GM12878 (cell line): Measurements from ENCODE around the gene ZNF22. TPM values are rescaled to one million over a fixed set of nuclear protein-coding genes. Genes with fewer than 3 reads are reported as not detected.

Experiments
- ATAC-seq: fragments of 200-7000 bp; cut with Tn5 transposase; 3 replicates; pipeline ENCODE4 v1.9.1; 2020; ENCODE audit warnings: mild to moderate bottlenecking, moderate library complexity
- BruUV-seq: library from RNA; stranded (reverse); fragments of 400-500 nt; replicated peaks from 2 replicates; lab custom pipeline; 2021; lab: Mats Ljungman, UMichigan
- CTCF ChIA-PET: fragments of 300-600 bp; sonication (Branson Sonifier 250); formaldehyde crosslinking; extraction: SDS; loops from one replicate; lab custom pipeline; 2021; ENCODE audit warnings: inconsistent platforms; lab: Yijun Ruan, JAX
- POLR2A ChIA-PET: fragments of 350-600 bp; formaldehyde crosslinking; extraction: SDS; loops from one replicate; lab custom pipeline; 2021; ENCODE audit warnings: inconsistent platforms; lab: Charles Lee
- RAD21 ChIA-PET: fragments of 300-600 bp; sonication (Branson Sonifier 250); formaldehyde crosslinking; loops from one replicate; lab custom pipeline; 2023; ENCODE audit warnings: antibody characterized with exemption; ENCODE audit not compliant: unreplicated experiment; lab: Charles Lee
- SMC1A ChIA-PET: fragments of 300-600 bp; sonication (Branson Sonifier 250); formaldehyde crosslinking; loops from one replicate; lab custom pipeline; 2023; ENCODE audit not compliant: unreplicated experiment, uncharacterized antibody; lab: Charles Lee
- DNase-seq: peaks from one replicate; pipeline ENCODE4 v3.0.0-alpha.2; 2011; ENCODE audit warnings: low read depth, low spot score
- FAIRE-seq: peaks from 3 replicates; lab custom pipeline; 2011; peaks lifted over from hg19 to GRCh38; lab: Jason Lieb, UNC
- H2AFZ ChIP-seq: 2 replicates; pipeline ENCODE4 v1.6.0; 2011; ENCODE audit warnings: low read depth, low read length, control low read depth; ENCODE audit not compliant: control insufficient read depth
- H3K27ac ChIP-seq: 2 replicates; pipeline ENCODE4 v1.5.1; 2011; ENCODE audit warnings: control low read depth; ENCODE audit not compliant: control insufficient read depth, insufficient read depth
- H3K27me3 ChIP-seq, 2 experiments: replicated peaks in 1 of 2; 2 replicates each; pipeline versions ENCODE4 v1.6.0 to v1.6.1; 2011; ENCODE audit warnings: low read length in 1 of 2; ENCODE audit not compliant: control insufficient read depth in 2 of 2, insufficient read depth in 2 of 2
- H3K36me3 ChIP-seq, 2 experiments: 2 replicates each; pipeline ENCODE4 v1.5.1; 2011; ENCODE audit warnings: low read length in 1 of 2; ENCODE audit not compliant: control insufficient read depth in 2 of 2, insufficient read depth in 2 of 2
- H3K4me1 ChIP-seq: 2 replicates; pipeline ENCODE4 v1.6.1; 2011; ENCODE audit warnings: mild to moderate bottlenecking, low read length, moderate library complexity, mixed read lengths; ENCODE audit not compliant: control insufficient read depth, insufficient read depth
- H3K4me2 ChIP-seq: 2 replicates; pipeline ENCODE4 v1.6.0; 2011; ENCODE audit warnings: control low read depth; ENCODE audit not compliant: control insufficient read depth, insufficient read depth
- H3K4me3 ChIP-seq: fragments of 200-600 bp; sonication (generic); 2 replicates; pipeline ENCODE4 v1.5.1; 2016
- H3K79me2 ChIP-seq: 2 replicates; pipeline ENCODE4 v1.6.0; 2011; ENCODE audit warnings: low read length; ENCODE audit not compliant: control insufficient read depth, insufficient read depth
- H3K9ac ChIP-seq: 2 replicates; pipeline ENCODE4 v1.8.0; 2011; ENCODE audit warnings: low read length, control low read depth, mixed read lengths; ENCODE audit not compliant: control insufficient read depth, insufficient read depth
- H3K9me3 ChIP-seq: replicated peaks from 3 replicates; pipeline ENCODE4 v1.5.1; 2011; ENCODE audit warnings: mild to moderate bottlenecking, low read length; ENCODE audit not compliant: control insufficient read depth, insufficient read depth
- H4K20me1 ChIP-seq: 2 replicates; pipeline ENCODE4 v1.6.0; 2011; ENCODE audit not compliant: control insufficient read depth, insufficient read depth
- BMI1 ChIP-seq: fragments of 450-650 bp; IDR thresholded peaks from 2 replicates; pipeline ENCODE4 v1.6.1; 2016; ENCODE audit warnings: mild to moderate bottlenecking, moderate library complexity, borderline replicate concordance
- CBFB ChIP-seq: IDR thresholded peaks from 2 replicates; pipeline ENCODE4 v1.6.1; 2016; ENCODE audit warnings: antibody characterized with exemption, low read depth
- CHD4 ChIP-seq: fragments of 200-600 bp; sonication (generic); IDR thresholded peaks from 2 replicates; pipeline ENCODE4 v1.6.1; 2016; ENCODE audit warnings: mild to moderate bottlenecking
- DPF2 ChIP-seq: fragments of 450-650 bp; IDR thresholded peaks from 2 replicates; pipeline ENCODE4 v1.6.1; 2017; ENCODE audit warnings: mild to moderate bottlenecking
- EP300 ChIP-seq, 2 experiments: fragments of 150-350 bp in 1 of 2; IDR thresholded peaks; 2 replicates each; pipeline ENCODE4 v1.6.1; 2011 to 2012; ENCODE audit warnings: low read depth in 2 of 2, low read length in 2 of 2, borderline replicate concordance in 1 of 2, improper control_type of control experiment in 1 of 2, inconsistent platforms in 1 of 2; ENCODE audit not compliant: control insufficient read depth in 1 of 2
- GABPA ChIP-seq: IDR thresholded peaks from 2 replicates; pipeline ENCODE4 v1.6.1; 2014; ENCODE audit warnings: antibody characterized with exemption, low read depth, mild to moderate bottlenecking, inconsistent platforms
- IKZF1 ChIP-seq: fragments of 450-650 bp; conservative IDR thresholded peaks from 2 replicates; pipeline ENCODE4 v1.6.1; 2017; ENCODE audit warnings: antibody characterized with exemption, mild to moderate bottlenecking
- MTA2 ChIP-seq: fragments of 450-650 bp; IDR thresholded peaks from 2 replicates; pipeline ENCODE4 v1.6.1; 2016; ENCODE audit warnings: low read depth, mild to moderate bottlenecking, moderate library complexity
- NR2C2 ChIP-seq: IDR thresholded peaks from 2 replicates; pipeline ENCODE4 v1.6.1; 2011; ENCODE audit warnings: borderline replicate concordance, low read depth; ENCODE audit not compliant: control insufficient read depth, insufficient read length
- NR2F1 ChIP-seq: fragments of 450-650 bp; conservative IDR thresholded peaks from 2 replicates; pipeline ENCODE4 v1.6.1; 2017; ENCODE audit warnings: mild to moderate bottlenecking
- RUNX3 ChIP-seq: IDR thresholded peaks from 2 replicates; pipeline ENCODE4 v1.6.1; 2012; ENCODE audit warnings: low read length, inconsistent platforms
- ZNF274 ChIP-seq: IDR thresholded peaks from one replicate; pipeline ENCODE4 v1.8.0; 2011; ENCODE audit not compliant: insufficient read length, insufficient read depth
- ZNF384 ChIP-seq: IDR thresholded peaks from 2 replicates; pipeline ENCODE4 v1.6.1; 2012; ENCODE audit warnings: low read depth, mild to moderate bottlenecking, low read length, improper control_type of control experiment, borderline replicate concordance
- ZZZ3 ChIP-seq: IDR thresholded peaks from 2 replicates; pipeline ENCODE4 v1.6.1; 2011; ENCODE audit warnings: low read depth; ENCODE audit not compliant: control insufficient read depth, insufficient read length
- WGBS: methylation state at CpG from one replicate; pipeline ENCODE4 v1.1.6; 2016; ENCODE audit warnings: low lambda C conversion rate; ENCODE audit not compliant: insufficient replicate concordance, insufficient coverage; ENCODE audit errors: missing lambda C conversion rate; 5-methylcytosine and 5-hydroxymethylcytosine counted together
- in situ Hi-C: fragments of 300-500 bp; cut with MboI; formaldehyde crosslinking; loops from 9 replicates; pipeline ENCODE4 v1.14.3; 2018; ENCODE audit warnings: mixed read lengths
- intact Hi-C: fragments of 100-400 bp; cut with micrococcal nuclease; formaldehyde crosslinking; loops from one replicate; pipeline ENCODE4 v1.14.2; 2022; ENCODE audit not compliant: unreplicated experiment
- polyA plus RNA-seq, 11 experiments: library from polyadenylated mRNA; depleted of rRNA in 4 of 11; unstranded in 6 of 11; stranded (reverse) in 5 of 11; fragments of >200 nt; fragmentation: Nextera tagmentation in 4 of 11; fragmentation: Illumina TruSeq in 1 of 11; extraction: Ambion mirVana in 4 of 11; extraction: Trizol in 1 of 11; gene quantifications; 1 replicate in 1 of 11; 2 replicates in 10 of 11; pipeline versions ENCODE4 v1.2.1 to v1.2.3, GENCODE V29; 2011 to 2016; ENCODE audit warnings: inconsistent platforms in 2 of 11, missing spikeins in 2 of 11, low read depth in 1 of 11
- total RNA-seq, 4 experiments: library from RNA; depleted of rRNA in 3 of 4; stranded (reverse); fragments of >200 nt in 3 of 4; fragmentation: Illumina TruSeq in 1 of 4; extraction: Trizol in 1 of 4; gene quantifications; 2 replicates each; pipeline versions ENCODE4 v1.2.1 to v1.2.3, GENCODE V29; 2013 to 2021
- TF ChIP-seq, protein P1 (sequence below): fragments of 450-650 bp; IDR thresholded peaks from 2 replicates; pipeline ENCODE4 v1.6.1; 2016; ENCODE audit warnings: mild to moderate bottlenecking
- TF ChIP-seq, protein P2 (sequence below): fragments of 450-650 bp; IDR thresholded peaks from 2 replicates; pipeline ENCODE4 v1.6.1; 2016; ENCODE audit warnings: mild to moderate bottlenecking
- TF ChIP-seq, protein P3 (sequence below): fragments of 450-650 bp; IDR thresholded peaks from 2 replicates; pipeline ENCODE4 v1.6.1; 2014; ENCODE audit warnings: mild to moderate bottlenecking
- TF ChIP-seq, protein P4 (sequence below): IDR thresholded peaks from 2 replicates; pipeline ENCODE4 v1.6.1; 2012; ENCODE audit warnings: low read depth, low read length, improper control_type of control experiment

Gene ZNF22
- total and polyA plus RNA-seq, 10 of the 15 experiments (the other 5 are each of a cell fraction or from before 2014, with no cell fraction given), result 31.1 to 74.4 (median 43.8) TPM

DNA sequence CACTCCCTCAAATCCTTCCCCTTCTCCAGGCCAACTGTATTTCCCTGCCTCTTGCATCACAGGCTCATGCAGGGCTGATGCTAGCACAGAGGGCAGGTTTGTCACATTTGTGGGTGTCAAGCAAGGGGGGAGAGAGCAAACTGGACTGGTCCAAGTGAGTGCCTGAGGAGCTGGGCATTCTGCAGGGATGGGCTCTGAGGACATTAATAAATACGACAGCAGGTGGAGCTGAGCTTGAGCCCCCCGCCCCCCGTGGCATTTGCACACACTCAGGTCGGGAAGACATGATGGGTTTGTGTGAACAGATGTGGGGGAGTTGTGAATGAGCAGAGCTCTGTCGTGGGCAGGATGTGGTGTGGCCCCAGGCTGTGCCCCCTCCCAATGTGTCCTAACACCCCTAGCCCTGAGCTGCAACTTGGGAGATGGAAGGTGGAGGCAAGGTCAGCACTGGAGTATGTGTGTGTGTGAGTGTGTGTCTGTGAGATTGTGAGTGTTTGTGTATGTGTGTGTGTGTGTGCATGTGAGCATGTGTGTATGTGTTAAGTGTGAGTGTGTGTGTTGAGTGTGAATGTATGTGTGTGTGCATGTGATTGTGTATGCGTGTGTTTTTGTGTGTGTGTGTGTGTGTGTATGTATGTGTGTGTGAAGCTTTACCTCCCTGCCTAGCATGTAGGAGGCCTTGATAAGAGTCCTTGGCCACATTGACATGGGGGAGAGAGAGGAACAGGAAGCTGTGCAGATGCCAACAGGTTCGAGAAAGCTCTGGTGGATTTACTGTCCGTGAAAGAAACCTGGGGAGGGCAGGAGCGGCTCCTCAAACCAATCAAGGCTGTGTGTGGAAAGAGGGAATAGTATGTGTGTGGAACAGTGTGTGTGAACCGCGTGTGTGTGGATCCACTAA, 32.0 kb upstream of the ZNF22 start:
- in situ Hi-C loops, result loop anchor here (10.0 to 25.0 kb wide), 2 partner anchors 1564 to 1806 kb away; partner anchors contain the start of gene HNRNPF
- H3K4me2 ChIP-seq, result peak overlapping the region; percentile 9
- H3K9me3 ChIP-seq, result no peaks in the 10 kb centered on the region
- no peaks in the 10 kb centered on the region for H4K20me1 ChIP-seq
- H3K4me3 ChIP-seq, result no peak overlapping the region
- ChIA-PET RAD21 (interaction anchor here (1.9 to 9.2 kb wide), 4 partner anchors 9 to 35 kb away, joined by 4 to 124 read pairs (median 47); partner anchors contain the start of genes DEPP1 and RASSF4), POLR2A (interaction anchor here (1.0 to 14.0 kb wide), 5 partner anchors 10 to 36 kb away, joined by 3 to 174 read pairs (median 3); partner anchors contain the start of genes DEPP1 and ZNF22), CTCF (interaction anchor here (1.2 to 9.1 kb wide), 4 partner anchors 12 to 35 kb away, joined by 5 to 116 read pairs (median 43); partner anchors contain the start of gene ZNF22), SMC1A (interaction anchor here (0.9 to 9.3 kb wide), 7 partner anchors 7 to 34 kb away, joined by 3 to 147 read pairs (median 25); partner anchors contain the start of gene DEPP1)
- H2AFZ ChIP-seq, result no peak overlapping the region
- no TSS peak for BruUV-seq
- peaks cover 0 to 8% of the 10 kb centered on the region in 2 experiments; a peak in 2 of 4 replicates for H3K36me3 ChIP-seq
- H3K79me2 ChIP-seq, result peaks cover 9% of the 10 kb centered on the region; the same call in 1 of the 2 replicates
- DNase-seq (no peak), ATAC-seq (no peak), FAIRE-seq (no peak)
- peaks cover 68% of the 10 kb centered on the region for H3K4me1 ChIP-seq
- no peaks in the 10 kb centered on the region for H3K27me3 ChIP-seq
- 59% methylated on average over 11 of the region's 11 CpGs for WGBS
- intact Hi-C loops, result loop anchor here (10.0 kb wide), 2 partner anchors 406 to 1824 kb away; partner anchors contain the start of gene ALOX5
- H3K9ac ChIP-seq, result no peak overlapping the region
- H3K27ac ChIP-seq, result peak overlapping the region; percentile 85
- peak; percentile 52; the same call in 1 of the 2 replicates for TF ChIP-seq IKZF1
- TF ChIP-seq EP300 (IDR thresholded peaks at IDR 0.05; ENCODE audit: borderline replicate concordance in 1 of 2, control insufficient read depth in 1 of 2, low read depth in 2 of 2, low read length in 2 of 2), result peak in 1 of 2 experiments; percentile 14; a peak in 1 of 4 replicates
- peak; percentile 57; the same call in 1 of the 2 replicates for TF ChIP-seq RUNX3
- TF ChIP-seq, protein P1, sequence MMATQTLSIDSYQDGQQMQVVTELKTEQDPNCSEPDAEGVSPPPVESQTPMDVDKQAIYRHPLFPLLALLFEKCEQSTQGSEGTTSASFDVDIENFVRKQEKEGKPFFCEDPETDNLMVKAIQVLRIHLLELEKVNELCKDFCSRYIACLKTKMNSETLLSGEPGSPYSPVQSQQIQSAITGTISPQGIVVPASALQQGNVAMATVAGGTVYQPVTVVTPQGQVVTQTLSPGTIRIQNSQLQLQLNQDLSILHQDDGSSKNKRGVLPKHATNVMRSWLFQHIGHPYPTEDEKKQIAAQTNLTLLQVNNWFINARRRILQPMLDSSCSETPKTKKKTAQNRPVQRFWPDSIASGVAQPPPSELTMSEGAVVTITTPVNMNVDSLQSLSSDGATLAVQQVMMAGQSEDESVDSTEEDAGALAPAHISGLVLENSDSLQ, result 0 out of 2 replicates have a peak, but pooled peaks have one; percentile 8
- peak; percentile 70 for TF ChIP-seq NR2F1
- no peak for TF ChIP-seq ZZZ3
- TF ChIP-seq MTA2, result peak; percentile 23
- TF ChIP-seq ZNF274, result no peak
- no peak for TF ChIP-seq CHD4
- no peak for TF ChIP-seq ZNF384
- TF ChIP-seq, protein P2, sequence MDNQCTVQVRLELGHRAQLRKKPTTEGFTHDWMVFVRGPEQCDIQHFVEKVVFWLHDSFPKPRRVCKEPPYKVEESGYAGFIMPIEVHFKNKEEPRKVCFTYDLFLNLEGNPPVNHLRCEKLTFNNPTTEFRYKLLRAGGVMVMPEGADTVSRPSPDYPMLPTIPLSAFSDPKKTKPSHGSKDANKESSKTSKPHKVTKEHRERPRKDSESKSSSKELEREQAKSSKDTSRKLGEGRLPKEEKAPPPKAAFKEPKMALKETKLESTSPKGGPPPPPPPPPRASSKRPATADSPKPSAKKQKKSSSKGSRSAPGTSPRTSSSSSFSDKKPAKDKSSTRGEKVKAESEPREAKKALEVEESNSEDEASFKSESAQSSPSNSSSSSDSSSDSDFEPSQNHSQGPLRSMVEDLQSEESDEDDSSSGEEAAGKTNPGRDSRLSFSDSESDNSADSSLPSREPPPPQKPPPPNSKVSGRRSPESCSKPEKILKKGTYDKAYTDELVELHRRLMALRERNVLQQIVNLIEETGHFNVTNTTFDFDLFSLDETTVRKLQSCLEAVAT, result peak; percentile 54; the same call in 1 of the 2 replicates
- no peak for TF ChIP-seq CBFB
- TF ChIP-seq GABPA, result no peak
- TF ChIP-seq, protein P3, sequence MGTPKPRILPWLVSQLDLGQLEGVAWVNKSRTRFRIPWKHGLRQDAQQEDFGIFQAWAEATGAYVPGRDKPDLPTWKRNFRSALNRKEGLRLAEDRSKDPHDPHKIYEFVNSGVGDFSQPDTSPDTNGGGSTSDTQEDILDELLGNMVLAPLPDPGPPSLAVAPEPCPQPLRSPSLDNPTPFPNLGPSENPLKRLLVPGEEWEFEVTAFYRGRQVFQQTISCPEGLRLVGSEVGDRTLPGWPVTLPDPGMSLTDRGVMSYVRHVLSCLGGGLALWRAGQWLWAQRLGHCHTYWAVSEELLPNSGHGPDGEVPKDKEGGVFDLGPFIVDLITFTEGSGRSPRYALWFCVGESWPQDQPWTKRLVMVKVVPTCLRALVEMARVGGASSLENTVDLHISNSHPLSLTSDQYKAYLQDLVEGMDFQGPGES, result no peak
- TF ChIP-seq BMI1, result no peak
- TF ChIP-seq, protein P4, sequence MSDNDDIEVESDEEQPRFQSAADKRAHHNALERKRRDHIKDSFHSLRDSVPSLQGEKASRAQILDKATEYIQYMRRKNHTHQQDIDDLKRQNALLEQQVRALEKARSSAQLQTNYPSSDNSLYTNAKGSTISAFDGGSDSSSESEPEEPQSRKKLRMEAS, result no peak
- peak; percentile 66; the same call in 1 of the 2 replicates for TF ChIP-seq DPF2
- no peak for TF ChIP-seq NR2C2
